CD14-positive monocyte (primary cell): ENCODE data around the gene H1-8. TPM values are rescaled to one million over a fixed set of nuclear protein-coding genes. Genes with fewer than 3 reads are reported as not detected.
A peak's percentile ranks its signal among the peaks of the same experiment; 100 is the strongest.

Experiments used
- DNase-seq, 3 donors: peaks; one replicate each; pipeline ENCODE4 v3.0.0-alpha.2; 2011 to 2022
- H2AFZ ChIP-seq: 2 replicates; pipeline ENCODE4 v1.6.0; 2012; ENCODE audit warnings: mild to moderate bottlenecking, low read depth, low read length, inconsistent platforms; ENCODE audit not compliant: insufficient read depth, poor library complexity, severe bottlenecking
- H3K27ac ChIP-seq, 2 donors: 1 replicate in 1 of 2; 2 replicates in 1 of 2; pipeline ENCODE4 v1.5.1; 2012 to 2013; ENCODE audit warnings: low read length in 2 of 2, control low read depth in 1 of 2, inconsistent platforms in 1 of 2, low read depth in 1 of 2, mild to moderate bottlenecking in 1 of 2
- H3K27me3 ChIP-seq, 2 donors: one replicate each; pipeline versions ENCODE4 v1.6.0 to v1.6.1; 2011 to 2013; ENCODE audit warnings: low read length in 2 of 2; ENCODE audit not compliant: control insufficient read depth in 2 of 2, insufficient read depth in 2 of 2
- H3K36me3 ChIP-seq, 2 donors: replicated peaks in 1 of 2; 1 replicate in 1 of 2; 2 replicates in 1 of 2; pipeline versions ENCODE4 v1.5.1 to v1.6.1; 2012 to 2013; ENCODE audit warnings: low read length in 2 of 2, control low read depth in 1 of 2, inconsistent platforms in 1 of 2, mild to moderate bottlenecking in 1 of 2; ENCODE audit not compliant: insufficient read depth in 2 of 2, control insufficient read depth in 1 of 2
- H3K4me1 ChIP-seq, 2 donors: 1 replicate in 1 of 2; 2 replicates in 1 of 2; pipeline versions ENCODE4 v1.5.1 to v1.6.1; 2012 to 2013; ENCODE audit warnings: low read length in 2 of 2, control low read depth in 1 of 2, inconsistent platforms in 1 of 2, mild to moderate bottlenecking in 1 of 2, moderate library complexity in 1 of 2; ENCODE audit not compliant: insufficient read depth in 2 of 2, control insufficient read depth in 1 of 2
- H3K4me2 ChIP-seq: replicated peaks from 2 replicates; pipeline ENCODE3; 2012; ENCODE audit warnings: low read length, moderate library complexity, mild to moderate bottlenecking; ENCODE audit not compliant: poor library complexity, severe bottlenecking; ENCODE audit errors: extremely low read depth
- H3K4me3 ChIP-seq, 3 experiments: fragments of 200-600 bp in 1 of 3; sonication (generic) in 1 of 3; replicated peaks in 1 of 3; 1 replicate in 2 of 3; 2 replicates in 1 of 3; pipeline ENCODE4 v1.5.1; 2011 to 2013; ENCODE audit warnings: low read length in 3 of 3, mild to moderate bottlenecking in 3 of 3, control low read depth in 2 of 3, low read depth in 2 of 3, inconsistent platforms in 1 of 3, moderate library complexity in 1 of 3
- H3K79me2 ChIP-seq: 2 replicates; pipeline ENCODE4 v1.6.0; 2012; ENCODE audit warnings: mild to moderate bottlenecking, control low read depth, inconsistent platforms, low read length, moderate library complexity; ENCODE audit not compliant: insufficient read depth
- H3K9ac ChIP-seq: 2 replicates; pipeline ENCODE4 v1.6.0; 2017; ENCODE audit warnings: low read length, mild to moderate bottlenecking; ENCODE audit not compliant: insufficient read depth, poor library complexity, severe bottlenecking
- H3K9me3 ChIP-seq, 2 donors: replicated peaks in 1 of 2; 1 replicate in 1 of 2; 2 replicates in 1 of 2; pipeline versions ENCODE4 v1.5.1 to v1.6.1; 2012 to 2013; ENCODE audit warnings: low read length in 2 of 2, control low read depth in 1 of 2; ENCODE audit not compliant: control insufficient read depth in 1 of 2, insufficient read depth in 1 of 2
- H4K20me1 ChIP-seq: 2 replicates; pipeline ENCODE4 v1.6.0; 2012; ENCODE audit warnings: mild to moderate bottlenecking, low read length, control low read depth, moderate library complexity; ENCODE audit not compliant: insufficient read depth
- H3K27ac Mint-ChIP-seq, 7 donors: one replicate each; pipeline ENCODE4 v1.8.0; 2020; ENCODE audit warnings: mild to moderate bottlenecking in 7 of 7, mixed read lengths in 7 of 7, moderate library complexity in 6 of 7, inconsistent platforms in 2 of 7
- H3K27me3 Mint-ChIP-seq, 3 donors: one replicate each; pipeline ENCODE4 v1.8.0; 2021 to 2022; ENCODE audit warnings: low read depth in 3 of 3, mild to moderate bottlenecking in 3 of 3, mixed read lengths in 3 of 3, moderate library complexity in 3 of 3, inconsistent platforms in 1 of 3
- H3K36me3 Mint-ChIP-seq, 2 donors: one replicate each; pipeline ENCODE4 v1.8.0; 2020; ENCODE audit warnings: mixed read lengths in 2 of 2, inconsistent platforms in 1 of 2, mild to moderate bottlenecking in 1 of 2
- H3K4me1 Mint-ChIP-seq: one replicate; pipeline ENCODE4 v1.8.0; 2020; ENCODE audit warnings: mild to moderate bottlenecking, mixed read lengths
- H3K4me3 Mint-ChIP-seq, 2 donors: one replicate each; pipeline ENCODE4 v1.8.0; 2020; ENCODE audit warnings: mild to moderate bottlenecking in 2 of 2, mixed read lengths in 2 of 2, moderate library complexity in 1 of 2
- H3K9me3 Mint-ChIP-seq, 7 donors: one replicate each; pipeline ENCODE4 v1.8.0; 2020 to 2022; ENCODE audit warnings: mixed read lengths in 7 of 7, mild to moderate bottlenecking in 6 of 7, moderate library complexity in 6 of 7, inconsistent platforms in 2 of 7
- CTCF ChIP-seq: fragments of 200-600 bp; IDR thresholded peaks from one replicate; pipeline ENCODE4 v1.8.0; 2022; ENCODE audit warnings: antibody characterized with exemption, mild to moderate bottlenecking
- WGBS: methylation state at CpG from one replicate; pipeline ENCODE4 v1.1.5; 2013; ENCODE audit warnings: missing lambda C conversion rate; ENCODE audit not compliant: insufficient coverage; 5-methylcytosine and 5-hydroxymethylcytosine counted together
- intact Hi-C, 2 donors: fragments of 100-400 bp; cut with micrococcal nuclease; formaldehyde crosslinking; loops; one replicate each; pipeline versions ENCODE4 v1.15.0 to v1.15.1; 2023
- polyA plus RNA-seq, 3 donors: library from polyadenylated mRNA; depleted of rRNA in 1 of 3; unstranded in 2 of 3; stranded (reverse) in 1 of 3; fragments of 300-500 nt in 2 of 3; fragments of >200 nt in 1 of 3; fragmentation: Illumina TruSeq in 2 of 3; gene quantifications; 1 replicate in 2 of 3; 2 replicates in 1 of 3; pipeline ENCODE4 v1.2.3, GENCODE V29; 2012 to 2021

The H1-8 gene
- polyA plus RNA-seq, 3 donors: not detected

GRCh38 chr3:129564981-129565644 lies 22.1 kb downstream of the H1-8 start:
- Histone ChIP-seq H3K4me2 (no peak overlapping the region), H3K36me3 (peaks cover 95 to 99% of the 10 kb centered on the region in 2 donors), H2AFZ (no peak overlapping the region), H3K4me3 (no peak overlapping the region), H3K27me3 (no peaks in the 10 kb centered on the region), H3K4me1 (no peaks in the 10 kb centered on the region), H3K27ac (peak overlapping the region in 1 of 2 donors; percentile 26), H4K20me1 (peaks cover 5% of the 10 kb centered on the region), H3K9me3 (no peaks in the 10 kb centered on the region), H3K79me2 (no peaks in the 10 kb centered on the region), H3K9ac (no peak overlapping the region)
- Mint-ChIP-seq H3K36me3 (peaks cover 73 to 87% of the 10 kb centered on the region in 2 donors), H3K4me1 (peaks cover 3% of the 10 kb centered on the region), H3K27me3 (peaks cover 0 to 2% (median 0%) of the 10 kb centered on the region in 3 donors), H3K27ac (peak overlapping the region in 3 of 7 donors; percentile 37 to 69 (median 58)), H3K9me3 (no peaks in the 10 kb centered on the region), H3K4me3 (no peak overlapping the region)
- intact Hi-C loops: no loop called here
- 98% methylated on average over 18 of the region's 21 CpGs for WGBS
- TF ChIP-seq CTCF: no peak
- DNase-seq: no peak

- H3K27ac Mint-ChIP-seq: peak overlapping the region in 2 of 7 donors; percentile 58 to 69
Observed at GRCh38 chr3:129565902-129566301, 22.9 kb downstream of the H1-8 start.

More at GRCh38 chr3:129565902-129566301, 22.9 kb downstream of the H1-8 start:
- Mint-ChIP-seq H3K36me3 (peaks cover 73 to 87% of the 10 kb centered on the region in 2 donors), H3K4me3 (no peak overlapping the region), H3K9me3 (no peaks in the 10 kb centered on the region), H3K4me1 (no peaks in the 10 kb centered on the region), H3K27me3 (peaks cover 0 to 2% (median 0%) of the 10 kb centered on the region in 3 donors)
- Histone ChIP-seq H4K20me1 (peaks cover 8% of the 10 kb centered on the region), H3K4me2 (no peak overlapping the region), H3K4me3 (no peak overlapping the region), H3K9me3 (no peaks in the 10 kb centered on the region), H3K27ac (peak overlapping the region in 1 of 2 donors; percentile 20), H3K9ac (no peak overlapping the region), H3K36me3 (peaks cover 95 to 99% of the 10 kb centered on the region in 2 donors), H3K27me3 (no peaks in the 10 kb centered on the region), H2AFZ (no peak overlapping the region), H3K79me2 (no peaks in the 10 kb centered on the region), H3K4me1 (no peaks in the 10 kb centered on the region)
- intact Hi-C loops: no loop called here
- no peak for DNase-seq
- 100% methylated on average over 3 of the region's 7 CpGs for WGBS
- TF ChIP-seq CTCF: no peak
